ENCODE data around the gene UBE2N.

The UBE2N gene, protein sequence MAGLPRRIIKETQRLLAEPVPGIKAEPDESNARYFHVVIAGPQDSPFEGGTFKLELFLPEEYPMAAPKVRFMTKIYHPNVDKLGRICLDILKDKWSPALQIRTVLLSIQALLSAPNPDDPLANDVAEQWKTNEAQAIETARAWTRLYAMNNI

DNA sequence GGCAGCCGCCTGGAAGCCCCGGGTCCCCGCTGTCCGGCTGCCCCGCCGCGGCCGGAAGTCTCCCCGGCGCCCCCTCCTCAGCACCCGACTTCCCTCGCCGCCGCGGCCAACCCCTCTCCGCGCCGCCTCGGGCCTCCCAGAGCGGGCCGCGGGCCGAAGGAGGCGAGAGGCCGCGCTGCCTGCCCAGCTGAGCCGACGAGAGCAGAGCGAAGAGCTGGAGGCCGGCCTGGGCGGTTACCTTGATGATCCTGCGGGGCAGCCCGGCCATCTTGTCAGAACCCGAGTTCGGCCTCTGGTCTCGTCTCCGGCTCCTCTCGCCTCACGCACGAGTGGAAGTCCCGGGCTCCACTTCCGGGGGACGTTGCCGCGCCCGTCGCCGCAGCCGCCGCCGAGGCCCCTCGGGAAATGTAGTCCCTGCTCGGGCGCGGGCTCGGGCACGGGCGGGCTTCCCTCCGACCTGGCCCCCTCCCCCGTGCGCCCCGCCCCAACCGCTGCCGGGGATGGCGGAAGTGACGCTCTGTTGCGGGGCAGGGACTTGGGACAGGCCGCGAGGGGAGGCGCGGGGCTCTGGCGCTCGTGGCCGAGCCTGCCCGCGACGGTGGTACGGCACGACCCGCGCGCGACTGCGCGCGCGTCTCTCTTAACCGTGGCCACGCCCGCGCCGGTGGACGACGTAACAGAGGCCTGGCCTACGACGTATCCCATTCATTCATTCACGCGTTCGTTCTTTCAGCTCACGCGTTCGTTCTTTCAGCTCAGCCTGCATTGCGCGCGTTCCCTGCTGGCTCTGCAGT lies at the start of gene UBE2N:
TSS of gene UBE2N (minus strand) at position 331 of the 794 bp plus-strand sequence. CDS start at position 268, 63 bp downstream.
- peak; percentile 100 for DNase-seq

DNA sequence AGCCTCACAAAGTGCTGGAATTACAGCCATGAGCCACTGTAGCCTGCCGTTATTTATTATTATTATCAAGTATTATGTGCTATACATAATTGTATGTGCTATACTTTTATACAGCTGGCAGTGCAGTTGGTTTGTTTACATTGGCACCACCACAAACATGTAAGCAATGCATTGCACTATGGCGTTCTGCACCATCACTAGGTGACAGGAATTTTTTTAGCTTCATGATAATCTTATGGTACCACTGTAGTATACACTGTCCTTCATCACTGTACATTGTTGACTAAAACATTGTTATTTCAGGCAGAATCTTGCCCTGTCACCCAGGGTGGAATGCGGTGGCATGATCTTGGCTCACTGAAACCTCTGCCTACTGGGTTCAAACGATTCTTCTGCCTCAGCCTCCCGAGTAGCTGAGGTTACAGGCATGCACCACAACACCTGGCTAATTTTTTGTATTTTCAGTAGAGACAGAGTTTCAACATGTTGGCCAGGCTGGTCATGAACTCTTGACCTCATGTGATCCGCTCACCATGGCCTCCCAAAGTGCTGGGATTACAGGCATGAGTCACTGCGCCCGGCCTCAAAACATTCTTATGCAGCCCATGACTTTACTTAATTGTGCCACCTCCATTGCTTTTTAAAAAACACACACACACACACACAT lies 42.7 kb upstream of the UBE2N start:
- no peak for DNase-seq

DNA sequence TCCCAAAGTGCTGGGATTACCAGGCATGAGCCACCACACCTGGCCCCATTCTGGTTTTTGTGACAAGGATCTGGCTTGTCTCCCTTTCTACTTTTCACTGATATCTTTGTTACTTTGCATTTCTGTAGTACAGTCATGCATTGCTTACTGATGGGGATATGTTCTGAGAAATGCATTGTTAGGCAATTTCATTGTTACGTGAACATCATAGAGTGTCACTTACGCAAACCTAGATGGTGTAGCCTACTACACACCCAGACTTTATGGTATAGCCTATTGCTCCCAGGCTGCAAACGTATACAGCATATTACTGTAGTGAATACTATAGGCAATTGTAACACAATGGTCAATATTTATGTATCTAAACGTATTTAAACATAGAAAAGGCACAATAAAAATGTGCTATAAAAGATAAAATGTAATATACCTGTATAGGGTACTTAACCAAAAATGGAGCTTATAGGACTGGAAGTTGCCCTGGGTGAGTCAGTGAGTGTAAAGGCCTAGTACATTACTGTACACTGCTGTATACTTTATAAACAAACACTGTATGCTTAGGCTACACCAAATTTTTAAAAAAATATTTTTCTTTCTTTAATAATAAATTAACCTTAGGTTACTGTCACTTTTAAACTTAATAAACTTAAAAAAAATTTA lies 41.5 kb upstream of the UBE2N start:
- no peak for DNase-seq

DNA sequence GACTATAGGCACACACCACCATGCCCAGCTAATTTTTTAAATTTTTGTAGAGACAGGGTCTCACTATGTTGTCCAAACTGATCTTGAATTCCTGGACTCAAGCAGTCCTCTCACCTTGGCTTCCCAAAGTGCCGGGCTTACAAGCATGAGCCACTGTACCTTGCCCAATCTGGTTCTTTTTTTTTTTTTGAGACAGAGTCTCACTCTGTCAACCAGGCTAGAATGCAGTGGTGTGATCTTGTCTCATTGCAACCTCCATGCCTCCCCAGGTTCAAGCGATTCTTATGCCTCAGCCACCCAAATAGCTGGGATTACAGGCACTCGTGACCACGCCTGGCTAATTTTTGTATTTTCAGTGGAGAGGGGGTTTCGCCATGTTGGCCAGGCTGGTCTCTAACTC lies 41.0 kb upstream of the UBE2N start:
- DNase-seq: no peak

DNA sequence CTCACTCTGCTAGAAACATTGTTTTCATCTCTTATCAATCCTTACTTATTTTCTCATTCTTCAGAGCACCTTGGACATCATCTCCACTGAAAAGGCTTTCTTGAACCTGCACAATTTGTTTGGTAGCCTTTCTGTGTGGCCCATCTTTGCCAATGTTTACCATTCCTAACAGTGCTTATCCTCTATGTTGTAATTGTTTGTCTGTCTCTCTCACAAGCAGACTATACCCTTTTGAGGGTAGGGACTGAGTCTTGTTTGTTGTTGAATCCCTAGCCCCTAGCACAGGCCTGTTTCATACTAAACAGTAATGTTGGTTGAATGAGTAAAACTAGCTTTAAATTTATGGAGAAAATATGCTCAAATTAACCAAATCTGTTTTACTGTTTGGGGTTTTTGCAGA lies 34.8 kb upstream of the UBE2N start:
- DNase-seq: peak; percentile 2

DNA sequence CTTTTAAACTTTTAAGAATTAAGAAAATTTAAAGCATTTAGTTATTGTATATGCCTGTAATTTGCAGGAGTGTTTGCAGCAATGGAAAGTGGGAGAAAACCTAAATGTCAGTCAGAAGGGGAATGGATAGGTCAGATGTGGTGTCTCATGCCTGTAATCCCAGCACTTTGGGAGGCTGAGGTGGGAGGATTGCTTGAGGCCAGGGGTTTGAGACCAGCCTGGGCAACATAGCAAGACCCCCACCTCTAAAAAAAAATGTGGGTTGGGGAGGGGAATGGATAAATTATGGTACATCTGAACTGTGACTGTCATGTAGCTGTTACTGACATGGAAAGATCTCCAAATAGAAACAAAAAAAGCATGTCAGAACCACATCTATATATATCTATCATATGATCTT lies 27.6 kb upstream of the UBE2N start:
- DNase-seq: no peak

DNA sequence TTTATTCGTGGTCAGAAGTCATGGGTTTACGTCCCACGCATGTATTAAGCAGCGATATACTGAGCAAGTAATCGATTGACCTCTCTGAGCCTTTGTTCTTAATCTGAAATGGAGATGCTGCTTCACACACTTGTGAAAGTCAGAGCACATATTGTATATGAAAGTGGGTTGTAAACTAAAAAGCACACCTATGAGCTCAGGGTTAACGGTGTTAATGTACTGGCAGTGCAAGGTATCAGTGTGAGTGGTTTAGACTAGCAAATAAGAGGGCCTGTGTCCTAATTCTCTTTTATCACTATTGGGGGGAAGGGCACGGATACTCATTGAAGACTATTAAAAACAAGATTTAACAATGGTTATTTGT lies 26.2 kb upstream of the UBE2N start:
- DNase-seq: no peak

DNA sequence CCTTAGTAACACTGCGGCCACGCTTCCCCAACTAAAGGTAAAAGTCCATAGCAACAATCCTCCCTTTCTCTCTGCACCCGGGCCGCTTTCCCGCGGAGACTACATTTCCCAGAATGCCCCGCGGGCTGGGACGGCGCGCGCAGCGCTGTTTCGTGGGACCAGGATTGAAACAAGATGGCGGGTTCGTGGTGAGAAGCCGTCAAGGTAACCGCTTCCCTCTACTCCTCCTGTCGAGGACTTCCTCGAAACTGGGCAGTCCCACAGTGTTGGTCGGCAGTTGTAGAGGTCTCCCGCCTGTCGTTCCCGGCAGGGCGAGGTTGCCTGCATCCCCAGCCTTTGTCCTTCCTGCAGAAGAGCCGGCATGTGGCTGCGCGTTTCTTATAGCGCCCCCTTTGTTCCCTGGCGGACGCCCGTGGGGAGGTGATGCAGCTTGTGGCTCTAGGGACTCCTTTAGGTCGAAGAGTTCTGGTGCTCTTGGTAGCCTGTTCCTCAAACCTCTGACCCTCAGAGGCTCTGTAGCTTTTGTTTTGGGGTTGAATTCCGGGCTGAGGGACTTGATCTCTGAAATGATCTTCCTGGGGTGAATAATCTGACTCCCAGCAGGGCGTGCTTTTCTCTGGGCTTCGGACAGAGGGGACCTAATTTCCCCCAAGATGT lies 25.7 kb upstream of the UBE2N start, which contains the start of gene MRPL42:
TSS of gene MRPL42 (plus strand) at position 164 of the 657 bp plus-strand sequence. CDS start 1,772 bp downstream, outside the sequence.
- peak; percentile 97 for DNase-seq

DNA sequence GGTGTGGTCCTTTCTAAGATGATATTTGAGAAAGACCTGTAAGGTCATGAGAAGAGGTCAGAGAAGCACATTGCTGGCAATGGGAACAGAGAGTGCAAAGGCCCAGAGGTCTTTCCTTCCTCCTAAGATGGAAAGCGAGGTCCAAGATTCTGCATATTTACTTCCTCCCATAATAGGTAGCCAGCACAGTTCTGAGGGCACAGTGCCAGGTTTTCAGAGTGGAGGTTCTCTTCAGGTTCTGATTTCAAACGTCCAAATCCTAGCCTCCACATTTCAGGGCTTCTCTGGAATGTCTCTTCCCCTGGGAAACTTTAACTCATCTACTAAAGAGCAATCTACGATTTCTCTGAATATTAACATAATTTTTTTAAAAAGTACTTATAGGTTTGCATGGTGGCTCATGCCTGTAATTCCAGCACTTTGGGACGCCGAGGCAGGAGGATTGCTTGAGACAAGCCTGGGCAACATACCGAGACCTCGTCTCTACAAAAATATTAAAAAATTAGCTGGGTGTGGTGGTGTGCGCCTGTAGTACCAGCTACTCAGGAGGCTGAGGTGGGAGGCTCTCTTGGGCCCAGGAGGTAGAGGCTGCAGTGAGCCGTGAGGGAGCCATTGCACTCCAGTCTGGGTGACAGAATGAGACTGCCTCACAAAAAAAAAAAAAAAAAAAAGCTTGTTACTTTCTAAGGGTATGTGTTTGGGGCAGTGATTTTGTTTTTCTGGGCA lies 25.0 kb upstream of the UBE2N start:
- DNase-seq: no peak

DNA sequence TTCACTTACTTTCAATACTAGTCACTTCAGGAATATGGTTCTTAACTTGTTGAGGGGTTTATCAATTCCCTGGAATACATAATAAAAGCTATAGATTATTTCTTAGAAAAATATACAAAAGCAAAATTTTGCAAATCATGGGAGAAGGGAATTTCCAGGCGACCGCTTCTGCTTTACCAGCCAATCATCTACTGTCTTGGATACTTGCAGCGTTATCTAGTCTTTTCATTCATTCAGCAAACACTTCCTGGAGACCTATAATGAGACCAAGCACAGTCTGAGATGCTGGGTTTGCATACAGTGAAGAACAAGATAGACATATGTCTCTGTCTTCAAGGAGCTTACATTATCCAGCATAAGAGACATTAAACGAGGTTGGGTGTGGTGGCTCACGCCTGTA lies 24.1 kb upstream of the UBE2N start:
- DNase-seq: no peak

DNA sequence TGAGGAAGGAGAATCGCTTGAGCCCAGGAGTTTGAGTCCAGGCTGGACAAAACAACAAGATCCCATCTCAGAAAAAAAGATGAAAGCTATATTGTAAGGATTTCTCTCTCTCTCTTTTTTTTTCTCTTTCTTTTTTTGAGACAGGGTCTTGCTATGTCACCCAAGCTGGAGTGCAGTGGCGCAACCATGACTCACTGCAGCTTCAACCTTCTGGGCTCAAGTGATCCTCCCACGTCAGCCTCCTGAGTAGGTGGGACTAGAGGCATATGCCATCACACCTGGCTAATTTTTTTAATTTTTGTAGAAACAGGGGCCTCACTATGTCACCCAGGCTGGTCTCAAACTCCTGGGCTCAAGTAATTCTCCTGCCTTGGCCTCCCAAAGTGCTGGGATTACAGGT lies 19.8 kb upstream of the UBE2N start:
- DNase-seq: peak; percentile 65

DNA sequence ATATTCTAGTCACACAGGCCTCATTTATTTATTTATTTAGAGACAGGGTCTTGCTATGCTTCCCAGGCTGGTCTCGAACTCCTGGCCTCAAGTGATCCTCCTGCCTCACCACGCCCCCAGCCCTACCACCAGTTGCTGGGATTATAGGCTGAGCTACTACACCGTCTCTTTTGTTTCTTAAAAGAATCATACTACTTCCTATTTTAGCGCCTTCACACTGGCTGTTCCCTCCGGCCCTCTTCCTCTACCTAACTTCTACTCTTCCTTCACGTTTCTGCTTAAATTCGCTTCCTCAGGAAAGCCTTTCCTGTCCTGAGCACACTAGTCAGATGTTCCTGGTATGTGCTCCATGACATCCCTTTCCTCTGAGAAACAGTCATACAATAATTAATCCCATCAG lies 19.2 kb upstream of the UBE2N start:
- DNase-seq: no peak

DNA sequence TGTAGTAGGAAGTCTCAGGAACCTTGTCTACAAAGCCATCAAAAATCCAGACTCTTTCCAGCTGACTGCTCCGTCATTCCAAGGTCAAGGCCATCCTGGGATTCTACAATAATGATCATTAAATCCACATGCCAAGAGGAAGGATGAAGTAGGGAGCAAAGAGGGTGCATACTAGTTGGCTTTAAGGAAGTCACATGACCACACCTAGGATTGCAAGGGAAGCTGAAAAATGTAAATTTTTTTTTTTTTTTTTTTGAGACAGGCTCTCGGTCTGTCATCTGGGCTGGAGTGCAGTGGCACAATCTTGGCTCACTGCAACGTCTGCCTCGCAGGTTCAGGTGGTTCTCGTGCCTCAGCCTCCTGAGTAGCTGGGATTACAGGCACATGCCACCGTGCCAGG lies 18.3 kb upstream of the UBE2N start:
- no peak for DNase-seq

DNA sequence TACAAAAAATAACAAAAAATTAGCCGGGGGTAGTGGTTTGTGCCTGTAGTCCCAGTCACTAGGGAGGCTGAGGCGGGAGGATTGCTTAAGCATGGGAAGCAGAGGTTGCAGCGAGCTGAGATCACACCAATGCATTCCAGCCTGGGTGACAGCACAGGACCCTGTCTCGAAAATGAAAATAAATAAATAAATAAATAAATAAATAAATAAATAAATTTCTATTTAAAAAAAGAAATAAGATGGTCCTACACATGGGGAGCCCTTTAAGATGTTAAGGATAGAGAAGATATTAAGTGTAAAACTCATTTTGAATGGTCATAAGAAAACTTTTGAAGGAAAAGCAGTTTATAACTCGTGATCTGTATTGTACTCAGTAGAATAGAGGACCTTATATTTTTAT lies 17.4 kb upstream of the UBE2N start:
- DNase-seq: no peak

DNA sequence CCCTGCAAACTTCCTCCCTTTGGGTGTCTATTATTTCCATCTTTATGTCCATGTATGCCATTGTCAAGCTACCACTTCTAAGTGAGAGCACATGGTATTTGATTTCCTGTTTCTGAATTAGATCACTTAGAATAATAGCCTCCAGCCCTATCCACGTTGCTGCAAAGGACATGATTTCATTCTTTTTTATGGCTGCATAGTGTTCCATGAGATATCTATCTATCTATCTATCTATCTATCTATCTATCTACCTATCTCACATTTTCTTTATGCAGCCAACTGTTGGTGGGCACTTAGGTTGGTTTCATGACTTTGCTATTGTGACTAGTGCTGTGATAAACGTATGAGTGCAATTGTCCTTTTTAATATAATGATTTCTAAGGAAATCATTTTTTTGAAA lies 14.3 kb upstream of the UBE2N start:
- no peak for DNase-seq

DNA sequence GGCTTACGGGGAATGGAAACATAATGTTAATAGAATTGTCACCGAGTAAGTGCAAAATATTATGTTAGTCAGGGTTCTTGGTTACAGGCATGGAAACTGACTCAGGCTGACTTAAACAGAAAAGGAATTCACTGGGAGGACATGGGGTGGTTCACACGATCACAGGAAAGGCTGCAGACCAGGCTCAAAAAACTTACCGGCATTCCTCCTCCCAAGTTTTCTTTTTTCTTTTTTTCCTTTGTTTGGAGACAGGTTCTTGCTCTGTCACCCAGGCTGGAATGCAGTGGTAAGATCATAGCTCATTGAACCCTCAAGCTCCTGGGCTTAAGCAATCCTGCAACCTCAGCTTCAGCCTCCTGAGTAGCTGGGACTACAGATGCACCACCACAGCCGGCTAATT lies 11.9 kb upstream of the UBE2N start:
- peak; percentile 74 for DNase-seq

DNA sequence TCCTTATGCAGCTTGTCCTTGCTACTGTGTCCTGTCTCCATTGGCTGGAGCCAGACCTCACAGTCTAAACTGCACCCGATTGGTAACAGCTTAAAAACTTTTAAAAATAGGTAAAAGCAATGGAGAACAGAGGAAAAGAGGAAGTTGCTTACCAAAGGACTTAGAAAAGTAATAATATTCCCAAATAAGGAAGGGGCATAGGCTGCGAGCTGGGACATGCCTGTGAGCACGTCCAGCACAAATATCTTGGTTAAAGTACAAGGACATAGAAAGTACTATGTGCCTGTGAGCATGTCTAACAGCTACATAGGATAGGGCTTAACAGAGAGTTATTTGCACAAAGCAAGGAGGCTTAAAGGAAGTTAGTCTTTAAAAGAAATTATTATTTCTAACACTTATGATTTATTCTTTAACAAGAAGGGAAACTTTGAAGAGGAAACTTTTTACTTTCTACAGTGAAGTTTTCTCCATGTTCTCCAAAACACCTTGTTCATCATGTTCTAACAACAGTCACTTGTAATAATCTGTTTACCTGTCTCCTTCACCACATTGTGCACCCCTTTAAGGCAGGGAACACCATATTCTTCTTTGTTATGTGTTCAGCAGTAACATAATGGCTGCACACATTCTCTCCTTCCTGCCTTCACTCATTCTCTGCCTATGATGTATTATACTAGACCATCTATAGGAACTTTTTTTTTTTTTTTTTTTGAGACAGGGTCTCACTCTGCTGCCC lies 9.8 kb upstream of the UBE2N start:
- DNase-seq: no peak

DNA sequence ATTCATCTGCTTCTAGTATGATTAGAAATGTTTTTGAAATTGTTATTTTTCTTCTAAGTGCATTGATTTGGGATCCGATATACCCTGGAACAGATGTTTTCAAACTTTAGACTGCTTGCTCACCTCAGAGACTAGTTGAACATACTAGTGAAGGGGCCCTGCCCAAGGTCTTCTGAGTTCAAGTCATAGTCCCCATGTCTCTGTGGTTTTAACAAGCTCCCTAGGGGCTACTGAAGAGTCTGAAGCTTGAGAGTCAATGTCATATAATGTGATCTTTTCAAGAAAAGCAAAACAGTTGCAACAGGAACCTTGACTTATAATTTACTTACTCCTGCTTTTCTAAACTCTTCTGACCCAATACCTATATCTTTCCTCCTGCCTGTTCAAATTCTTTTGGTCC lies 7.5 kb upstream of the UBE2N start:
- no peak for DNase-seq

DNA sequence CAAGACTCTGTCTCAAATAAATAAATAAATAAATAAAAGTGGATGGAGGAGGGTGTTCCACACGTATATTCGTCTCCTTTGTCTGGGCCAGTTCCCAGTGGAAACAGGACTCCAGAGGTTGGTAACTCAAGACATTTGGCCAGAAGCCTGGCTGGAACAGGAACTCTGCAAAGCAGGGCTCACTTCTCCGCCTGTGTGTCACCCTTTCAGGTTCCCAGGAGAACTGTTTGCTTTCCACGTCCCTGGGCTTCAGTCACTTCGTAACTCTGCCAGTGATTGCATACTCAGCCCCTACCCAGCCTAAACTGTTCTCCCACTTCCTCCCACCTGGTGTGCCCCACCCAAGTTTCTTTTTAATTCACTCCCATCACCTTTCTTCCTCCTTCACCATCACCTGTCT lies 7.0 kb upstream of the UBE2N start:
- DNase-seq: no peak

DNA sequence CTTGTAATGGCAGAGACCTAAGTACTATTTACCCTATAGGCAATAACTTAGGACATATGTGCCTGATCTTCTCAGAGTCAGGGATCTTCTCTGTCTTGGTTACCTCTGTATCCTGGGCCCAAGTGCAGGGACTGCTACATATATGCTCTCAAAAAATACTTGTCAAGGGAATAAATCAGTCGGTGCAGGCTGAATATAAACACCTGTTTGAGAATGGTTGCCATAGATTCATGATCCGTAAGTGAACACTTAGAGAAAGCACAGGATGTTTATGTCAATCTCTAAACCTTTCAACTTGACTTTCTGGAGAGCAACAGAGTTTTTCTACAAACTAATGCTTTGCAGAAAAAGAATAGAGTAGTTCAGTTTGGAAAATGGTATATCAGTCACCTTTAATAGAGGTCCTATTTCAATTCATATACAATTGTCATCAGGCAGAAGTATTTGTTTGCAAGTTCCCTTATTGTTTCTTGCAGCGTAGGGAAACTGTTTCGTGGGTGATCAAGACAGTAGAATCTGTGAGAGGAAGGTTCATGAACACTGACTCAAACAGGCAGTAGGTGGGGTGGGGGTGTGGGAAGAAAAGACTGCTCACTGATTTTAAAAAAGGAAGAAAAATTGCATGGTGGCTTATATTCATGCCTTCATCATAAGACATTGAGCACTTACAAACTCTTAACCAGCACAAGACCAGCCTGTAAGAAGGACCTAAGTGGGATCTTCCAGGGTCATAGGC lies 6.0 kb upstream of the UBE2N start:
- DNase-seq: no peak

DNA sequence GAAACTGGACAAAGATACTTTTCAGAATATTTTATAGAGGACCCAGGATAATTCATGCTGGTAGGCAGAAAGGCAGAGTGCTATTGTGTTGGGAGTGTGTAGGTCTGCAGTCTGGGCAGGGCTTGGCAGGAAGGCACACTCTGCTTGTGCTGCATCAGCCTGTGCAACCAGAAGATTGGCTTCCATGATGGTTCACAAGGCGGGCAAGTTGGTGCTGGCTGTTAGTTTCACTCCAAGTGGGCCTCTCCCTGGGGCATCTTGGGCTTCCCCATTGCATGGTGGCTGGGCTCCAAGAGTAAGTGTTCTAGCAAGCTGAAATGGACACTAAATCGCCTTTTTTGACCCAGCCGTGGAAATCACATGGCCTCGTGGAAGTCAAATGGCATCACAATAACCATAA lies 1.8 kb upstream of the UBE2N start:
- DNase-seq: no peak

Measured in islet precursor cell (in vitro differentiated cells).